ENCODE results near the gene RSRC1.

RSRC1 gene

DNA sequence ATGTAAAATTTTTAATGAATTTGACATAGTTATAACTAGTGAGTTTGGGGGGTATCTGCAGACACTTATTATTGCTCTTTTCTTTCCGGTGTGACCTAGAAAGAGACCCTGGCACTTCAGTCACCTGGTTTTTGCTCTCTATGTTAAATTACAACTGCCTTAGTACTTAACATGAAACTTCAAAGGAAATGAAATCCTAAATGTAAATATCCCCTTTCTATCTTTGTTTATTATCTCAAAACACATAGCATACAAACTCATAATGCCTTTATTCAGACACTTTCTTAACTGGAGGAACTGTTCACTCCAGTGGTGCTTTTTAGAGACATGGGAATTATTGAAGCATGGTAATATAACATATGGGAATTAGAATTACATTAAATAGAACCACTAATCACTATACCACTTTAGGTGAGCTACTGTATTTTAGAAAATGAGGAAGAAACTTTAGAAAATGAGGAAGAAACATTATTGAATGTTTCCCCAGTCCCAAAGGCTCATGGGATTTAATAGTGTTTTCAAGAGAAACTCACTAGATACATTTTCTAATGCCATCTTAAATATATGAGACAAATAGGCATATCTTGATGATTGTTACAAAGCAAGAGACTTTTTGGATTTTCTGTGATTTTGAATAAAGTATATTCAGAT, 341.6 kb downstream of the RSRC1 start:
- no peak for DNase-seq (ENCODE audit: low spot score)
- TF ChIP-seq, protein P1, sequence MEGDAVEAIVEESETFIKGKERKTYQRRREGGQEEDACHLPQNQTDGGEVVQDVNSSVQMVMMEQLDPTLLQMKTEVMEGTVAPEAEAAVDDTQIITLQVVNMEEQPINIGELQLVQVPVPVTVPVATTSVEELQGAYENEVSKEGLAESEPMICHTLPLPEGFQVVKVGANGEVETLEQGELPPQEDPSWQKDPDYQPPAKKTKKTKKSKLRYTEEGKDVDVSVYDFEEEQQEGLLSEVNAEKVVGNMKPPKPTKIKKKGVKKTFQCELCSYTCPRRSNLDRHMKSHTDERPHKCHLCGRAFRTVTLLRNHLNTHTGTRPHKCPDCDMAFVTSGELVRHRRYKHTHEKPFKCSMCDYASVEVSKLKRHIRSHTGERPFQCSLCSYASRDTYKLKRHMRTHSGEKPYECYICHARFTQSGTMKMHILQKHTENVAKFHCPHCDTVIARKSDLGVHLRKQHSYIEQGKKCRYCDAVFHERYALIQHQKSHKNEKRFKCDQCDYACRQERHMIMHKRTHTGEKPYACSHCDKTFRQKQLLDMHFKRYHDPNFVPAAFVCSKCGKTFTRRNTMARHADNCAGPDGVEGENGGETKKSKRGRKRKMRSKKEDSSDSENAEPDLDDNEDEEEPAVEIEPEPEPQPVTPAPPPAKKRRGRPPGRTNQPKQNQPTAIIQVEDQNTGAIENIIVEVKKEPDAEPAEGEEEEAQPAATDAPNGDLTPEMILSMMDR (IDR thresholded peaks at IDR 0.05; ENCODE audit: extremely low read depth, missing control alignments): no peak

DNA sequence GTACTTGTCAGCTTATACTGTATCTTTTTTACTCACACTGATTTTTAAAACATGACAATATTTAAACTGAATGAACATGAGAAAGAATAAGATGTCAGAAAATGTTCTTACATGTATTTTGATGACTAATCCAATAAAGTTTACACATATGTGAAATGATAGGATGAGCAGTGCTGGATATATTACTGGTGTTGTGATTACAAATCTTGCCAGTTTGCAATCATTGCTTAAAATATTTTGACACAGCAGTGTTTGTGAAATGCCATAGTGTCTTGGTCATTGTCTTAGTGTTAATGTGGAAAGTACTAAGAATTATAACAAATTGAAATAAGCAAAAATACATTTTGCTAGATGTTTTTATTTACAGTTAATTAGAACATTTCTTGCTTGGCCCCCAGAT, 342.4 kb downstream of the RSRC1 start:
- DNase-seq (ENCODE audit: low spot score): no peak
- TF ChIP-seq, protein P1 (IDR thresholded peaks at IDR 0.05; ENCODE audit: extremely low read depth, missing control alignments): no peak

DNA sequence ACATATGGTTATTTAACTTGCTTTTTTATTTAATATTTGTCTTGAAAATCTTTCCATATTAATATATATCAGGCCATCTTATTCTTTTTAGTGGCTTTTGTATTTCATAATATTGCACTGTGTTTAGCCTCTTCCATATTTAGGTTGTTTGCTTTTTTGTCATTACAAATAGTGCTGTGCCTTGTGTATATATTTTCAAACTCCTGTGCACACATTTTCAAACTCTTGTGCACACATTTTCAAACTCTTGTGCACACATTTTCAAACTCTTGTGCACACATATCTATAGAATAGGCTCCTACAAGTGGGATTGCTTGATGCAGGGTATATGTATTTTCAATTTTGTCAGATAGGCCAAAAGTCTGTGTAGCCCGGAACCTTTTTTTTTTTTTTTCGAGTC, 343.1 kb downstream of the RSRC1 start:
- TF ChIP-seq, protein P1 (IDR thresholded peaks at IDR 0.05; ENCODE audit: extremely low read depth, missing control alignments): no peak
- DNase-seq (ENCODE audit: low spot score): no peak

DNA sequence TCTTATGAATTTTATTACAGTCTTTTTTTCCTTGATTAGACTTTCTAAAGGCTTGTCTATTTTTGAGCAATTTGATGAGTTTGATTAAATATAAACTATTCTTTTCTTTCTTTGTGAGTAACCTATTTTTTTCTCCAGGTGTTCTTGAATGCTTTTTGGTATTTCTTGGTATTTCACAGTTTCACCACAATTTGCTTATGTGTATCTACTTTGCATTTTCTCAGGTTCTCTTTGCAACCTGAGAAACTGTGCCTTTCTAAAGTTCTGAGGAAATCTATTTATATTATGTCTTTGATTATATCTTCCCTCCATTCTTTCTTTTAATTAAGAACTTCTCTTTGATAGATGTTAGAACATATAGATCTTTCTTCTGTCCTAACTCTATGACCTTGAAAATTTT, 344.0 kb downstream of the RSRC1 start:
- TF ChIP-seq, protein P1 (IDR thresholded peaks at IDR 0.05; ENCODE audit: extremely low read depth, missing control alignments): no peak
- no peak for DNase-seq (ENCODE audit: low spot score)

DNA sequence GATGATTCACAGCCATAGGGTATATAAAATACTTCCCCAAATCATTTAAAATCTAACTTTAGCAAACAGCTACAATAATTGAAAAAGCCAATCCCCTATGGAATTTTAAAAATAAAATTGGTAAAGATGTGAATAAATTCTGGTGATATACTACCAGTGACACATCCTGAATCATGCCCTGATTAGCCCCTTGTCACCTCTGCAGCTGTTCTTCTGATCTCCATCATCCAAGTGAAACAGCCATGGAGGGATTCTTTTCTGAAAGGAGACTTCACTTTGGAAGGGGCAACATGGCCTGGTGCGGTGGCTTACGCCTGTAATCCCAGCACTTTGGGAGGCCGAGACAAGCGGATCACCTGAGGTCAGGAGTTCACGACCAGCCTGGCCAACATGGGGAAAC, 345.5 kb downstream of the RSRC1 start:
- DNase-seq (ENCODE audit: low spot score): no peak
- TF ChIP-seq, protein P1 (IDR thresholded peaks at IDR 0.05; ENCODE audit: extremely low read depth, missing control alignments): no peak

DNA sequence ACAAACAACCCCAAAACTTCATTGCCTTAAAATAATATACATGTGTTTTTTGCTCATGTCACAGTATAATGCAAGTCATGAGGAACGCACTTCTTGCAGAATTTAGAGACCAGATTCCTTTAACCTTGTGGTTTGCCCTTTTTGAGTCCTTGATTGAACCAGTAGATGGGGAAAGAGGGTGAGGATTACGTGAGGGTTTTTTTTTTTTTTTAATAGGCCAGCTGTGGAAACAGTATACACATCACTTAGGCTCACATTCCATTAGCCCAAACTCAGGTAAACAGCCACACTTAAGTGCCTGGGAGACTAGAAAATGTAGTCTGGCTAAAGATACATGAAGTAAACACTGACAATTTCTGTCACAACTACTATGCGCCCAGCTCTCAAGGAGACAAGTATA, 346.2 kb downstream of the RSRC1 start:
- TF ChIP-seq, protein P1 (IDR thresholded peaks at IDR 0.05; ENCODE audit: extremely low read depth, missing control alignments): no peak
- DNase-seq (ENCODE audit: low spot score): no peak

DNA sequence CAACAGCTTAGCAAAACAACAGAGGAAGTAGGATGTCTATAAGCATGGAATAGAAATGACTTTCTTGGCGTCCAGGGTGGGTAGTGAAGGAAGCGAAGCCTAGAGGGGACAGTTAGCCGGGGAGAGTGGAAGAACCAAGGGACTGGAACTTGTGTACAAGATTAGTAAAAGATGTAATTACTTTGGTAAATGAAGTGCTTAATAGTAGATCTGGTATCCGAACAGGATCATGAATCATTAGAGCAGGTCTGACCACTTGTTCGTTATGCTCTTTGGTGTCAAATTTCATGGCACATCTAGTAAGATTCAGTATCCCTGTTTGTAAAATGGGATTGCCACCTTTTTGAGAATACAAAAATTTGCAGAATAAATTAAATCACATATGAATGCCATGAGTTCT, 348.6 kb downstream of the RSRC1 start:
- TF ChIP-seq, protein P1 (IDR thresholded peaks at IDR 0.05; ENCODE audit: extremely low read depth, missing control alignments): no peak
- no peak for DNase-seq (ENCODE audit: low spot score)
